ENCODE measurements around the gene USP5. TPM values are rescaled to one million over a fixed set of nuclear protein-coding genes. Genes with fewer than 3 reads are reported as not detected.

Gene USP5
- polyA plus RNA-seq, 1 of the 3 experiments (the other 2 are of a cell fraction): 97.2 TPM

DNA sequence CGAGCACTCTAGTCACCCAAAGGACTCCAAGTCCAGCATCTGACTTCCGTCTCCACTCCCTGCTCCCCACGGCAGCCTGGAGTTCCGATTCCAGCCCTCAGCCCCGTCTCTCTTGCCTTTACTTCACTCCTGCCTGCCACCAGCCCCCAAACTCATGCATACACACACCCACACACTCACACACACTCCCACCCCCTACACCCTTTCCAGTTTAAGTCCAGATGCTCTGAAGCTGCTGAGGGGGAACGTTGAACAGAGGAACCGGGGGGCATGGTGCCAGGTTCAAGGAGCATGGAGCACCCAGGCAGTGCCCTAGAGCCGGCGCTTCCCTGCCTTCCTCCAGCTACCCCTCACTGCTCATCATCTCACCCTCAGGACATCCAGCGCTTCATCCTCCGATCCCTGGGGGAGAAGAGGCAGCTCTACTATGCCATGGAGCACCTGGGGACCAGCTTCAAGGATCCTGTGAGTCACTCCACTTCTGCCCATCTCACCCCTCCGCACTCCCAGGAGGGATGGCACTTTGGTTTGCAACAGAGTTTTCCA lies 20.4 kb upstream of the USP5 start (continued):
- TF ChIP-seq IRF3 (IDR thresholded peaks at IDR 0.05; ENCODE audit: low read depth, low read length): no peak

DNA sequence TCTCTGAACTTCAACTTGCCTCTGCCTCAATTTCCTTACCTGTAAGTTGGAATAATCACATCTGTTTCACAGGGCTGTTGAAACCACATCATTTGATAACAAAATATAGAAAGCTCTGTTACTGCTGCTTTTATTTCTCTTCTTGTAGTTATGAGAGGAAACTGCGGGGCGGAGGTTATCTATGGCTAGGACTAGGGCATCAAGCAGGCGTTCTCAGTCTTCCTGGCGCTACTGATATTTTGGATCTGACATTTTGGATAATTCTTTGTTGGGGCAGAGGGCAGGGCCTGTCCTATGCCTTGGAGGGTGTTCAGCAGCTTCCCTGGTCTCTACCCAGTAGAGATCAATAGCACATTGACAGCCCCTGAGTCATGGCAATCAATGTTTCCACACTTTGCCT lies 19.8 kb upstream of the USP5 start:
- H3K4me2 ChIP-seq: no peak overlapping the region
- H3K27me3 ChIP-seq (ENCODE audit: insufficient read depth): no peaks in the 10 kb centered on the region
- CTCF ChIA-PET: interaction anchor here (0.7 to 14.1 kb wide), 5 partner anchors 16 to 229 kb away, joined by 3 to 246 read pairs (median 3); partner anchors contain the start of genes CDCA3, GNB3, MLF2 and USP5
- H3K9ac ChIP-seq: no peak overlapping the region
- TF ChIP-seq TCF12 (IDR thresholded peaks at IDR 0.05): no peak
- no peak for TF ChIP-seq EZH2phosphoT487 (IDR thresholded peaks at IDR 0.05; ENCODE audit: borderline replicate concordance, low read depth)
- TF ChIP-seq, protein P1, sequence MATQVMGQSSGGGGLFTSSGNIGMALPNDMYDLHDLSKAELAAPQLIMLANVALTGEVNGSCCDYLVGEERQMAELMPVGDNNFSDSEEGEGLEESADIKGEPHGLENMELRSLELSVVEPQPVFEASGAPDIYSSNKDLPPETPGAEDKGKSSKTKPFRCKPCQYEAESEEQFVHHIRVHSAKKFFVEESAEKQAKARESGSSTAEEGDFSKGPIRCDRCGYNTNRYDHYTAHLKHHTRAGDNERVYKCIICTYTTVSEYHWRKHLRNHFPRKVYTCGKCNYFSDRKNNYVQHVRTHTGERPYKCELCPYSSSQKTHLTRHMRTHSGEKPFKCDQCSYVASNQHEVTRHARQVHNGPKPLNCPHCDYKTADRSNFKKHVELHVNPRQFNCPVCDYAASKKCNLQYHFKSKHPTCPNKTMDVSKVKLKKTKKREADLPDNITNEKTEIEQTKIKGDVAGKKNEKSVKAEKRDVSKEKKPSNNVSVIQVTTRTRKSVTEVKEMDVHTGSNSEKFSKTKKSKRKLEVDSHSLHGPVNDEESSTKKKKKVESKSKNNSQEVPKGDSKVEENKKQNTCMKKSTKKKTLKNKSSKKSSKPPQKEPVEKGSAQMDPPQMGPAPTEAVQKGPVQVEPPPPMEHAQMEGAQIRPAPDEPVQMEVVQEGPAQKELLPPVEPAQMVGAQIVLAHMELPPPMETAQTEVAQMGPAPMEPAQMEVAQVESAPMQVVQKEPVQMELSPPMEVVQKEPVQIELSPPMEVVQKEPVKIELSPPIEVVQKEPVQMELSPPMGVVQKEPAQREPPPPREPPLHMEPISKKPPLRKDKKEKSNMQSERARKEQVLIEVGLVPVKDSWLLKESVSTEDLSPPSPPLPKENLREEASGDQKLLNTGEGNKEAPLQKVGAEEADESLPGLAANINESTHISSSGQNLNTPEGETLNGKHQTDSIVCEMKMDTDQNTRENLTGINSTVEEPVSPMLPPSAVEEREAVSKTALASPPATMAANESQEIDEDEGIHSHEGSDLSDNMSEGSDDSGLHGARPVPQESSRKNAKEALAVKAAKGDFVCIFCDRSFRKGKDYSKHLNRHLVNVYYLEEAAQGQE (IDR thresholded peaks at IDR 0.05; ENCODE audit: low read depth, low read length): no peak
- TF ChIP-seq USF1 (IDR thresholded peaks at IDR 0.05; ENCODE audit: borderline replicate concordance, low read depth): no peak
- TF ChIP-seq RFX5 (IDR thresholded peaks at IDR 0.05; ENCODE audit: low read length): no peak
- TF ChIP-seq, protein P2, sequence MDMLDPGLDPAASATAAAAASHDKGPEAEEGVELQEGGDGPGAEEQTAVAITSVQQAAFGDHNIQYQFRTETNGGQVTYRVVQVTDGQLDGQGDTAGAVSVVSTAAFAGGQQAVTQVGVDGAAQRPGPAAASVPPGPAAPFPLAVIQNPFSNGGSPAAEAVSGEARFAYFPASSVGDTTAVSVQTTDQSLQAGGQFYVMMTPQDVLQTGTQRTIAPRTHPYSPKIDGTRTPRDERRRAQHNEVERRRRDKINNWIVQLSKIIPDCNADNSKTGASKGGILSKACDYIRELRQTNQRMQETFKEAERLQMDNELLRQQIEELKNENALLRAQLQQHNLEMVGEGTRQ (IDR thresholded peaks at IDR 0.05; ENCODE audit: borderline replicate concordance, low read depth, low read length): no peak
- H3K36me3 ChIP-seq (replicated peaks in 1 of 2; ENCODE audit: control insufficient read depth in 1 of 2, insufficient read depth in 2 of 2, low read length in 1 of 2): peaks cover 32 to 46% of the 10 kb centered on the region in 2 experiments
- 0 out of 2 replicates have a peak, but pooled peaks cover 11% of the 10 kb centered on the region for H4K20me1 ChIP-seq (ENCODE audit: insufficient read depth)
- H3K9me3 ChIP-seq: no peaks in the 10 kb centered on the region
- DNase-seq: no peak
- no peaks in the 10 kb centered on the region for H3K9me2 ChIP-seq
- peaks cover 2 to 18% of the 10 kb centered on the region in 2 experiments; a peak in 2 of 4 replicates for H3K4me1 ChIP-seq (ENCODE audit: control insufficient read depth in 1 of 2, insufficient read depth in 2 of 2, low read depth in 1 of 2, low read length in 1 of 2)
- H3K79me2 ChIP-seq (ENCODE audit: insufficient read depth): peaks cover 31% of the 10 kb centered on the region
- H3K27ac ChIP-seq (ENCODE audit: low read depth in 2 of 2, low read length in 1 of 2): no peak overlapping the region
- WGBS (ENCODE audit: low lambda C conversion rate): 99% methylated on average over 4 of the region's 4 CpGs
- no peak overlapping the region for H3K4me3 ChIP-seq (ENCODE audit: low read depth in 2 of 2, low read length in 1 of 2)
- POLR2A ChIA-PET: interaction anchor here (2.0 kb wide), 1 partner anchor 21 kb away, joined by 5 read pairs; no protein-coding TSS in a partner anchor
- peaks cover under 1% of the 10 kb centered on the region for H3F3A ChIP-seq (replicated peaks; ENCODE audit: insufficient read depth)
- H2AFZ ChIP-seq (ENCODE audit: low read depth): no peak overlapping the region
